GM19468 (cell line): ENCODE data around the gene PTPRG.

Experiments used
- ATAC-seq: cut with Tn5 transposase; IDR thresholded peaks from one replicate; pipeline ENCODE4 v1.9.1; 2021; ENCODE audit warnings: mild to moderate bottlenecking, moderate library complexity, moderate number of reproducible peaks; ENCODE audit not compliant: unreplicated experiment; ENCODE audit errors: extremely low read depth

PTPRG gene

DNA sequence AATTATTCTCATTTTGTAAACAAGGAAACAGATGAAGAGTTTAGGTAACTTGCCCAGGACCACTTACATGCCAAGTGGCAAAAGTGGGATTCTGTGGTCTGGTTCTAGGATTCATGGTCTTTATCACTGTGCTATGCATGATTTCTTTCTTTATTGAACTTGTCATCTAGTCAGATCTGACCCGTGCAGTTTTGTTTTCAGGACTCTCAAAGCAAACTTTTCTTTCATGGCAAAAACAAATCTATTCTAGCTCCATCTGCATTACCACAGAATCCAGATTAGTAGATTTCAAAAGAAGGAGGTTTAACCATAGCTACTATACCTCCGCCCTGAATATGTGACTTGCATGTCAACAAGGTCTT lies 404.4 kb downstream of the PTPRG start:
- no peak for ATAC-seq

DNA sequence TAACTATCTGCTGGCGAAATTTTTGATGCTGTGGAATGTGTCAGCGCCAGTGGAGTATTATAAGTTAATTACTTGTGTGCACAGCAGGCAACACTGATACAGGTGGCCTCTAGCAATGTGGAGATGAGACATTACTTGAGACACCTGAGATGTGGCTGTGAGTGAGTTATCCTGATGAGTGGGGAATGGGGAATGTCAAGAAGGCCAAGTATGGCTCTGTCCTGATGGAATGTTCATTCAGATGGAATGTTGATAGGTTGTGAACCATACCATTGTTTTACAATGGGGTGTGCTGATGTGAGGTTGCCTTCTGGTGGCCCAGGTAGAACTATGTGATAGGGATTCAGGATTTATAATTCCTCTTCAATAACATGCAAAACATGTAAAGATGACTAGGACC lies 404.8 kb downstream of the PTPRG start:
- no peak for ATAC-seq

DNA sequence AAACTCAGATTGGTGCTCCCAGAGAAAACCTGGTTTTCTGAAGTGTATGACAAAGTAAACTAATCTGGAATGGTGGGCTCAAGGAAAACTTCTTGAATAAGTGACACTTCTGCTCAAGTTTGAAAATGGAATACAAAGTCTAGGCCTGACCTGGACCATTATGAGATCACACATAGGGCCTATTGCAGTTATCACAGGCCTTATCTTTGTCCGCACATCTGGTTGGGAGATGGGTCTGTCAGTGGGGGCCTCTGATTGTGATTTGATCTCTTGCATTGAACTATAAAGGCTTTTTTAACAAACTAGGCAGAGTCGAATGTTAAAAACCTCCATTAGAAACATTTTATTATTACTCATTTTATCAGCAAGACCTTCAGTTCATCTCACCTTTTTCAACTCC lies 405.6 kb downstream of the PTPRG start:
- ATAC-seq: no peak

DNA sequence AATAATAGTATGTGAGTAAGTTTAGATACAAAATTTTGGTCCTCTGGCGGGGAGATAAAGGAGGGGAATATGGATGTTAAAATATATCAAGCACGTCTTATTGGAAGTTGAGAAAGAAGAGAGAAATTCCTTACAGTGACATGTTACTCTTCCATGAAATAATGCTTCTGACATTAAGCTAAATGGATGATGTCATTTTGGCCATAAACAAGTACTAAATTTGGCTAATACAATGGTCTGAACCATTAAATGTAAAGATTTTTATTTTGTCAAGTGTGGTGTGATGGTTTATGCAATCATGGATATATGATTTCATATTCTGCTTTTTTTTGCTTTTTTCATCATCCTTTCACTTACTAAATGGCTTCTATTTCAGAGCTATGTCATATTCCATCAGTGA lies 406.6 kb downstream of the PTPRG start:
- ATAC-seq: no peak

DNA sequence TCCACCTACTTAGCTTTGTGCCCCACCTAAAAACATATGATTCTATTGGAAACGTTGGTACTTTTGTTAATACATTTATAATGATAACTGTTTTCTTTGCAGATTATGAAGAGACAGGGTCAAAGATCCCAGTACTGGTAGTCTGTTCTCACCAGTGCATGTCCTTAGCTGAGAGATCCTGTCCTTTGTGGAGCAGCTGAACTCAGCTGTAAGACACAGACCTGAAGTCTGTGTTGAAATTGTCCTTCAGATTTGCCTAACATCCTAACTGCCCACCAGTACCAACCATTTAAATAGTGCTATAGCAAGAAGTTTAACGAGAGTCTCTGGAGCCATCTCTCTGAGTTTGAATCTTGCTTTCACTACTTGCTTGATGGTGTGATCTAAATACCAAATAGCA lies 413.3 kb downstream of the PTPRG start:
- no peak for ATAC-seq

DNA sequence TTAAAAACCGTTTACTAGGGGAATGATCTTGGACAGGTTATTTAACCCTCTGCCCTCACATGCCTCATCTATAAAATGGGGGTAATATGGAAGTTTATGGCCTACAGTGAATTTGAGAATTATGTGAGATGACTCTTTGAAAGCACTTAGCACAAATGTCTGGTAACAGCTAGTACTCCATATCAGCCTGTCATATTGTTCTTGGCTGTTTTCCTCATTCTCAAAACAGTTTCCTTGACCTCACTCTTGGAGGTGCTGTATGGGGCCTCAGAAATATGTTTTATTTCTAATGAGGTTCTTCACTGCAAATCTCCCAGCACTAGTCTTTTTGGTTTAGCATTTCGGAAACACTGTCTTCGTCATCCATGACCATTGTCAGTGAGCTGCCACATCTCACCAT lies 413.8 kb downstream of the PTPRG start:
- no peak for ATAC-seq

DNA sequence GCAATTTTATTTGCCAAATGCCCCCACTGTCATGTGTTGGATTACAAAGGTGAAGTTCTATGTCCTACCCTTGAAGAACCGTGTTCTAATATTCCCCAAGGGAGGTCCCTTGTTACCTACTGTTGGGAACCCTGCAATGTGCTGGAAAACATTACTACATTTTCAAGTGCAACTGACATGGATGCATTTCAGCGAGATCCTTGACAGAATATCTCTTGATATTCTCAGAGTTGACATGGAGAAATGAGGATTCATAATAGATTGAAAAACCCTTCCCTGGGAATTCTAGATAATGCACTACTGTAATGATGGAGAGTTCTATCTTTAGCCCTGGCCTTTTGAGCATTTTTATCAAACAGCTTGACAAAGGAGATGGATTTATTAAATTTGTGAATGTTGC lies 414.6 kb downstream of the PTPRG start:
- no peak for ATAC-seq

DNA sequence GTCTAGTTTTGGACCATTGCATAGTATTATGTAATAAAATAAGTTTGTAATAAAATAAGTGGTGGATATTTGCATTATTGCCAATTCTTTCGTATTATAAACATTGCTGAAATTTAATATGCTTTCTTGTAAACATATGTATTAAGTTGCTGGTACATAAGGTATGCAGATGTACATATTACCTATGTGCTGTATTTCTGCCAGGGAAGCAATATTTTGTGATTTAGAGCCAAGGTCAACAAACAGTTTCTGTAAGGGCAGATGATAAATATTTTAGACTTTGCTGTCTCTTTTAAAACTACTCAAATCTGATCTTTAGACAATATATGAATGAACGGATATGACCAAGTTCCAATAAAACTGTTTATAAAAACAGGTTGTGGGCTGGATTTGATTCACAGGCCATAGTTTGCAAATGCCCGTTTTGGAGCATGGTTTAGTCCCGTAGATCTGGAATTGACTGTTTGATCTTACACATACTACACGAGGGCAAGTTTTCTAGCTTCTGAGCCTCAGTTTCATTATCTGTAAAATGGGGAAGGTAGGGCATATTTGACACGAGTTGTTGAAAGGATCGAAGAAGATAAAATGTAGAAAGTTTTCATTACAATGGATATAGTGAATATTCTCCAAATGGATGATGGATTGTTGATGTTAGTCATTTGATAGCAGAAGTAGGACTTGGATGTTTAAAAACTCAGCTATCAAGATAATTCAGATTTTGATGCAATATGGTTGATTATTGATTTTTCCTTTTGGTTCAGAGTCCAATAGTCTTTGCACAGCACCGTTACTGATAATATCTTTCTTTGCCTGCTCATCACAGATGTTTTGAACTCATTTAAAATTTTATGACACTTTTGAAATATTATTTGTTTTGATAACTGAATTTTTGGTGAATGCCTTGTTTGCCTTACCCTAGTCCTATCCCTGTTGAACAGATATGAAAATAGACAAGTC lies 417.4 kb downstream of the PTPRG start:
- ATAC-seq: no peak

DNA sequence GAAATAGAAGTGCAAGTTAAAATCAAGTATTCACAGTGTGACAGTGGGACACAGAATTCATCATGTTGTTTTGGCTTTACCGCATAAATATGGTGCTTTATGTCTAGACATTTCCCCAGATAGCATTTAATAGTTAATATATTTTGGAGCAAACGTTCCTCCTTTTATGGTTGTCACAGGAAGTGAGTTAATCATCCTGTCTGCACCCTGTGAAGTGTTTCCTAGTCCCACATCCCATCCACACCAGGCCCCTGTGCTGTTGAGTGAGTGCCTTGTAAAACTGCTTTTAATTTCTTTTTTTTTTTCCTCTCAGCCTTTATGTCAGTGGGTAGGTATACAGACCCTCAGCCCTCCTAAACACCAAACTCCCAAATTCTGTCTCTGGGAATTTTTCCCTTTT lies 418.3 kb downstream of the PTPRG start:
- ATAC-seq: no peak

DNA sequence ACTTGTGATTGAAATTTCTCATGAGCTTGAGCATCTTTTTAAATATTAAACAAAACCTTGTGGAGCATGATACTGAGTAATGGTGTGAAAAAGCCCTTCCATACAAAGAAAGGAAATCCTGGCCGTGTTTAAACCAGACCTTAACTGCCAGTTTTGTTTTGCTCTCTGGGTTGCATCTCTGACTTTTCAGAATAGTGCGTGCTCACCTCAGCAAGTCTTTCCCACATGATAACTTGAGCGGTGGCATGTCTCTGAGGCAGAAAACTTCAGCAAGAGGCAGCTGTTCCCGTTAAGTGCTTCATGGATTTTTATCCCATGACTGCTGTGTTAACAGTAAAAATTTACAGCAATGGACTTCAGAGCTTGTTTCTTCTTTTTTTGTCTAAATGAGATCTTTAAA lies 418.7 kb downstream of the PTPRG start:
- ATAC-seq: no peak

DNA sequence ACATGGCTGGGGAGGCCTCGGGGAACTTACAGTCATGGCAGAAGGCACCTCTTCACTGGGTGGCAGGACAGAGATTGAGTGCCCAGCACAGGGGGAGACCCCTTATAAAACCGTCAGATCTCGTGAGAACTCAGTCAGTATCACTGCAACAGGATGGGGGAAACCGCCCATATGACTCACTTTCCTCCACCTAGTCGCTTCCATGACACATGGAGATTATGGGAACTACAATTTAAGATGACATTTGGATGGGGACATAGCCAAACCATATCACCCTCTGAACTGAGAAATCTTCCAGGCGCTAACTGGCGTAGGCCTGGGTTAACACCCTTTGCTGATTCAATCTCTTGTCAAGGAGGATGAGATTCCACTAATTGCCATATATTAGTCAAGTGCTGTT lies 419.7 kb downstream of the PTPRG start:
- no peak for ATAC-seq

DNA sequence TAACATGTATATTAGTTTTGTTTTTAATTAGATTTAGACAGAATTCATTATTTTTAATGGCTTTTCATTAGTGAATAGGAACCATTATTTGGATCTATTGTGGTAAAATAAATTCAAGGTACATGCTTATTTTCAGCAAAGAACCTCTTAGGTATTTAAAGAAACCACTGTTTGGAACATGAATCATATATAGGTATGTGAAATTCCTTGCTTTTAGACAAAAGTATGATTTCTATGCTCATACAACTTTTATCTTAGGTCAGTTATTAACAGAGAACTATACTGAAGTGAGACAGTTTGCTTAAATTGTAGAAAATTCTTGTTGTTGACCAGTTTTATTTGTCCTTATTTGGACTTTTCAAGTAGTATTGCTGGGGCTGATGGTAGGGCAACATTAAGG lies 422.1 kb downstream of the PTPRG start:
- ATAC-seq: no peak

DNA sequence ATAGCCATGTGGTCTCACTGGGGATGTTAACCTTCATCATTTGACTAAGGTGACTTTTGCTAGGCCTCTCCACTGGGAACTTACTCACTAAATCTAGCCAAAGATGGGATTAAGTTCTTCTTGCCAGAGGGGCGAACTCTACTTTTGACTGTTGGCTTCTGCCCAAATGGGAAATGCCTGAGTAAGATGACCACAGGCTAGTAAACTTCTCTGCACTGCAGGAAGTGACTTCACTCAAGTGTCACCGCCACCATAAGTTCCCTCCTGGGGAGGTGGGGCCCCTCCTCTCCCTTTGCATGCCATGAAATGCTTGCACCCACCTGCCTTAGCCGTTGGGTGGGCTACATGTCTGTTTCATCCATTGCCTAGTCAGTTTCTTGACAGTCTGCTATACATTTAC lies 423.6 kb downstream of the PTPRG start:
- ATAC-seq: no peak

DNA sequence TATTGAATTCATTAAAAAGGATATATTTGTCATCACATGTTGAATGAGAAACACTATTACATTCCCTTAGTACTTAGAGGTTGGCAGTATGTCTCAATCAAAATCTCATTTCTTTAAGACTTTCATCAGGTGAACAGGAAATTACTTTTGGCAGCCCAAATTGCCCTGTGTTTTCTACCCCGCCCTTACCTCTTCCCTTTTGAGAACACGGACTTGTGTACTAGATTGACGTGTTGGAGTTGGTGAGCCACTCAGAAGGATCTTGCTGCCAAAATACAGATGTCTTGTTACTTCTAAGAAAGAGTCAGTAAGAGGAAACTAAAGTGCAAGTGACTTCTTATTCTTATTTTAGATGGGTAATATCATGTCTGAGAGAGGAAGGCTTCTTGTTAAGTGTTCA lies 425.1 kb downstream of the PTPRG start:
- no peak for ATAC-seq

DNA sequence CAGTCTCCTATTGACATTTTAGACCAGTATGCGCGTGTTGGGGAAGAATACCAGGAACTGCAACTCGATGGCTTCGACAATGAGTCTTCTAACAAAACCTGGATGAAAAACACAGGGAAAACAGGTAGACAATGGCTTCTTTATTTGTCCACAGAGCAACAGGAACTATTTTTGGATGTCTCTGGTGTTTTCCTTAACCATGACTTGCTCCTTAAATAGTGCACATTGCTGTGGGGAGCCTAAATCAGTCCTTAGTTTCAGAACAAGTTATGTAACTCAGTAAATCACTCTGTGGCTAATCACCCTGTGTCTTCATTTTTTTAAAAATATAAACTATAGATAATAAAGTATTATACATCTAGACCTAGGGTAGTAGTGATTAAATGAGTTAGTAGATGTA lies 428.3 kb downstream of the PTPRG start:
- ATAC-seq: no peak

DNA sequence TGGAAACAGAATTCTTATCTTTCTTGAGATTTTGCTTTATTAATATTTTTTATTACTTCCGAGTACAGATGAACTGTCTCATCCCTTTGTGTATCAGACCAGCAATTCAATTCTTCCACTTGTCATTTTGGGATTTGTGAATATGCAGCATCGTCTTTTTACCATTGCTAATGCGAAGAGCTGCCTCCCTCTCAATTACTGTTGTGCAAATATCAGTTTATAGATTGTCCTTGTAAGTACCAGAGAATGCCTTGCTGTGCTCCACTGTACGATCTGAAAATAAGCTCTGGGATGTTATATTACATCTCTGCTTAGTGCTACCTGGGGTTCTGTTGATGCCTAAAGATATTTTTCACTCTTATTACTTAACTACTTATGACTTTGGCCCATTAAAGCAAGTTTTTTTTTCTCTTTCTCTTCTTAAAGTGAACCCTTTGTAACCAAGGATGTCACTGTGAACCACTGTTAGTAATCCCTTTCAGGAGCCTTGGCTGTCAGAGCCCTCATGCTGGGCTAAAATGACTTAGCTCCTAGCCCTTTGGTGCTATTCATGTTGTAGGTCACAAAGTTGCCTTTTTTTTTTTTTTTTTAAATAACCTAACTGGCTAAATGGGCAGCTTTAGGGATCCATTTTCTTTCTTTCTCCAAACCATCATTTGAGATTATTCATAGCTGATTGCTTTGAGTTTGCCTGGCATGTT lies 429.1 kb downstream of the PTPRG start:
- ATAC-seq: no peak

DNA sequence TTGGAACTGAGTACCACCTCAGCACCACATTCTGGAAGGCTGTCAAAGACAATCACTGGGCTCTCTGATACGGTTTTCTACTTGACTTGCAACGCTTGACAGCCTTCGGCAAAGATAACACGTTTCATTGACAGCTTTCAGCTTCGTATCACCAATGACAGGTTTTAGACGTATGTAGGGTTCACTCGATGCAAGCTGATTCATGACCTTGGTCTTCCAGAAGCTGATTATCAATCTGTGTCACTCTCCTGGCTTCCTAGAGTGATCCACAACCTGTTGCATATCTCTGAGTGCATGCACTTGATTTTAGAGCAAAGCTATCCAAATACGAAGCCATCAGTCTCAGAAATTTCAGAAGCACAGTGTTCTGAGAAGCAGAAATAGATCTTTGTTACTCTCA lies 430.3 kb downstream of the PTPRG start:
- ATAC-seq: no peak

DNA sequence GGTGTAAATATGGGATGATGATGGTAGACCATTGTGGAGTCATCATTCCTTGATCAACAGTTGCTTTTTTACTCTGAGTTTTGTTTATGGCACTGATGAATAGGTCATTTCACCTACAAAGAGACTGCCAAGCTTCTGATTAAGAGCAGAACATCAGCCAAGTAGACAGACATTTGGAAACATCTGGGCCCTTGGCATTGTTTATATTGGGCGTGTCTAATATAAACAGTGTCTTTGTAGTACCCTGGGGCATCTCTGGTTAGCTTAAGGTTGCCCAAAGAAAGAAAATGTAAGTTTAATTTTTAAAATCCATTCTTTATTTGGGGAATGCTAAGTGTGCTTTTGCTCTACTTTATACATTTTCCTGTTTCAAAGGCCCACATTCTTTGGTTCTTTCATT lies 435.0 kb downstream of the PTPRG start:
- no peak for ATAC-seq

DNA sequence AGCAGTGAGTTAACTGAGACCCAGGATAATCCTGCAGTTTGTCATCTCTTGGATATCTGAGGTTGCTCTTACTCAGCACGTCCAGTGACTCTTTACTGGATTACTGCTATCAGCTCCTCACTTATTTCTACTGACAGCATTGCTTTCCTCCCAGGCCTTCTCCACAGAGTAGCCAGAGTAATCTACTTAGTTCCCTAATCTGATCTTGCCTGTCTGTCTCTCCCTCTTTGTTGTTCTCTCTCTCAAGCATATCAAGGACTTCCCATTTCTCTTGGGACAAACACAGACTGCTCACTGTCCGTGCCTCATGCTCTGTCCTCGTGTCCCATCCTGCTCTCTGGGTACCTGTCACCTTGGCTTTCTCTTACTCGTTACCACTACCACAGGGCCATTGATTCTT lies 435.7 kb downstream of the PTPRG start:
- no peak for ATAC-seq

DNA sequence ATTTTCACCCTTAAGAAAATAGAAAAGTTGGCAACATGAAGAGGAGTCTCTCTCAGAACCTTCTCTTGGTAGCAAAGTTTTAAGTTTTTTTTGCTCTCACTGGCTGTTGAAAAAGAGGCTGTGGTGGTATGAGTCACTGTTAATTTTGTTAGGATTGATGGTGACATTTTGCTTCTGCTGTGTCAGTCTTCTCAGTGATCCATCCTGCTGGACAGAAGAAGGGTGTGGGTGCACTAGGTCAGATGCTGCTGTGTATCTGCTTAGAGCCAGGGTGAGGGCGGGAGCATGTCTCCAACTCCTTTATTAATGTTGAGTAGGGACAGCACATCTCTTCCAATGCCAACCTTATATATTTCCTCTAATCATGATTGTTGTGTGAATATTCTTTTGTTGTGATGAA lies 442.5 kb downstream of the PTPRG start:
- ATAC-seq: no peak

DNA sequence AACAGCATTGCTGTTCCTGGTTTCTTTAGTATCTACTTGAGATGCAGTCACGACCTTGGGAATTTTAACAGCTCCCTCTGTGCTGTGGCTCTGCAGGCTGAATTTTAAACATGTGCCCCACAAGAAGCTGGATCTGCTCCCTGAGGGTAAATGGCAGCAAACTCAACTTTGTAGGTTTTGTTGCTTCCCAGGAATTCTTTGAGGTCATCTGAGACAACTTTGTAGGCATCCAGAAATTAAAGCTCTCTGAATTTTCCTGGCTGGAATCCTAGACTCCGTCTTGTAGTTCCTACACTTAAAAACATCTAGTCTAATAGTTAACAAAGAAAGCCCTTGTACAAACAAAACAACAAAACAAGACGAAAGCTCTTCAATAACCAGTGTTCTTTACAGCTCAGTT lies 445.7 kb downstream of the PTPRG start:
- no peak for ATAC-seq

DNA sequence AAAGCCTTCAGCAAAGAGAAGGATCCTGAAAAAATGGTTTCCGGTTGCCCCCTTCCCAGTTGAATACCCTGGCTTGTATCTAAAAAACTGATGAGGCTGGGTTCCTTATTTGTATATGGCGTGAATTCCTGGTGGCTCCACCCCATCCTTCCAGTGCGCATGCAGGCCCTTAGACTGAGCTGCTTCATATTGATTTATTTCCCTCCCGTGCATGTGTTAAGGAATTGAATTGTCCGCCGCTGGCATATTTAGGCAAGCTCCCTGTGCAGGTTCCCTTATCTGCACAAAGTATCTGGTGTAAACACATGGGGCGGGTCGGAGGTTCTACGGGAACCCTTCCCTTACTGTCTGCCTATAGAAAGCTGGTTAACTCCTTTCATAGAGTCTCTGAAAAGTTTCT lies 449.6 kb downstream of the PTPRG start:
- no peak for ATAC-seq
